ENCODE results near the gene CDKAL1.
"Not testable (repeated sequence)": the region's sequence is repeated elsewhere in the genome, so short reads cannot be mapped to it uniquely, and the experiment has no call there.

GRCh38 chr6:20732362-20732761 lies 198.1 kb downstream of the CDKAL1 start:
- not testable (repeated sequence) for TF ChIP-seq MYC (IDR thresholded peaks at IDR 0.05; ENCODE audit: borderline replicate concordance, low read length); KDM1A (IDR thresholded peaks at IDR 0.05; ENCODE audit: low read depth); POLR2A (IDR thresholded peaks at IDR 0.05; ENCODE audit: low read length); CTCF (IDR thresholded peaks at IDR 0.05); RAD21 (conservative IDR thresholded peaks at IDR 0.05 in 1 of 2, IDR thresholded peaks at IDR 0.05 in 1 of 2); CEBPB (IDR thresholded peaks at IDR 0.05); JUN (IDR thresholded peaks at IDR 0.05); BCL3 (IDR thresholded peaks at IDR 0.05)
